ENCODE data around the gene CDK17.

DNA sequence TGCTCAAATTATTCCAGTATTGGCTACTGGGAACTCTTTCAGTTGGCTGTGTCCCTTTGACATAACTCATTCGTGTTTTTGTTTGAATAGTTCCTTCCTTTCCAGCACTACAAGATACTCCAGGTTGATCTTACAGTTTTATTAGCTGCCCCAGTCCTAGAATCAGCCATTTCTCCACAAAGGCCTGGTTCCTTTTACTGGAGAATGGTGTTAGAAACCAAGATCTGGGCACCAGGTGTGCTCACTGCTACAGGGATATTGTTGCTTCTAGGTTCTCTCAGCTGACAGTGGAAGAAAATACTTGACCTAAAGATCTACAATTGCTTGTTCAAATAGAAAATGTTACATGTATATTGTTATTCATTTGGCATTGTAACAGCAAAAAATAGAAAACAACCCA, 21.9 kb downstream of the CDK17 start:
- TF ChIP-seq CTCF (conservative IDR thresholded peaks at IDR 0.05; ENCODE audit: low read length) (no peak), EZH2phosphoT487 (IDR thresholded peaks at IDR 0.05; ENCODE audit: borderline replicate concordance) (no peak)
